ENCODE results near the gene SLC11A1.

Gene SLC11A1

DNA sequence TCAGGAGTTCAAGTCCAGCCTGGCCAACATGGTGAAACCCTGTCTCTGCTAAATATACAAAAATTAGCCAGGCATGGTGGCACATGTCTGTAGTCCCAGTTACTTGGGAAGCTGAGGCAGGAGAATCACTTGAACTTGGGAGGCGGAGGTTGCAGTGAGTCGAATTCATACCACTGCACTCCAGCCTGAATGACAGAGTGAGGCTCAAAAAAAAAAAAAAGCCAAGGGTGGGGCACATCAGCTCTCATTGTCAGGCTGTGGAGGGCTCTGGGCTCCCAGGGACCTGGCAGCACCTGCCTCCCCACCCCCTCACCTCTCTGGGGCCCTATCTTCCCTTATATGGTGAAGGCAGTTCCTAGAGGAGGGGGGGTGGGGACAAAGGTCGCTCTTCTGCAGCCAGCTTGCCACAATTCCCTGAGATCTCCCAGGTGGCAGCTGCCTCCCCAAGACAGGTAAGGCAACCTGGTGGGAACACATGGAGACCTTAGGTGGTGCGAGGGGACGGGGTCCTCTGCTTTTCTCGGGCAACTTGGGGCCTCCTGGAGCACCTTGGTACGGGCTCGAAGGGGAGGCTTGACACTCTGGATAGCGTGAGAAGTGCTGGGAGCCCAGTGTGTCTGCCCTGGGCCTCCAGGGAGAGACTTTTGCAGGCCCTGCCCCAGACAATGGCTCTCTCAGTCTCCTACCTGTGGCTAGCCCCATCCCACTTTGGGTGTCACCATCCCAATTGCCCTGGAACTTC, 36.8 kb downstream of the SLC11A1 start, which contains the start of gene VIL1:
VIL1 (plus strand) TSS at position 407 of the 742 bp plus-strand sequence. CDS start 4,656 bp downstream, outside the sequence.
- TF ChIP-seq GATA2 (IDR thresholded peaks at IDR 0.05; ENCODE audit: low read depth, low read length) (no peak), GATA3 (IDR thresholded peaks at IDR 0.05; ENCODE audit: low read depth, low read length) (no peak)

DNA sequence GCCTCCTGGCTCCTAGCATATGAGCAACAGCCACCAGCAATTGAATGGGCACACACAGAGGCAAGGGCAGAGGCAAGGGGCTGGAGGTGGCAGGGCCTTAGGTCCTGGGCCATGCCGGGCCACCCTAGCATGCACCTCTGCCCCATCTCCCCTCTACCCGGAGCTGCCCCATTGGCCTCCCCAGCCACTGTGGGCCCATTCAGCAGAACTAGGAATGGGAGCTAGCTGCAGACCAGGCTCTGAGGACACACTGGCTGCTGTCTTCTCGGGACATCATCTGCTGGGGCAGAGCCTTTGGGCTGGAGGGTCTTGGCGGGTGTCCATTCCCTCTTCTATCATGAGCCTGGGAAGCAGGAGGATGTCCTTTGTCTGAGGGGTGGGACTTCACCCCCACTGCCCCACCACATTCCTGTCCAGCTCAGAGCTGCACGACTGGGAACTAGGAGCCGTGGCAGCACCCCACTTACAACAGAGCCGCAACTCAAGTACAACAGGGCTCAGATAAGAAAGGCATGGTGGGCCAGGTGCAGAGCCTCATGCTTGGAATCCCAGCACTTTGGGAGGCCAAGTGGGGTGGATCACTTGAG, 37.6 kb downstream of the SLC11A1 start:
- TF ChIP-seq GATA2 (IDR thresholded peaks at IDR 0.05; ENCODE audit: low read depth, low read length) (no peak), GATA3 (IDR thresholded peaks at IDR 0.05; ENCODE audit: low read depth, low read length) (no peak)

- TF ChIP-seq GATA3 (IDR thresholded peaks at IDR 0.05; ENCODE audit: low read depth, low read length), result no peak
- no peak for TF ChIP-seq GATA2 (IDR thresholded peaks at IDR 0.05; ENCODE audit: low read depth, low read length)
Measured at GRCh38 chr2:218421027-218421426, 39.0 kb downstream of the SLC11A1 start.

- TF ChIP-seq GATA2 (IDR thresholded peaks at IDR 0.05; ENCODE audit: low read depth, low read length) (no peak), GATA3 (IDR thresholded peaks at IDR 0.05; ENCODE audit: low read depth, low read length) (no peak)
Measured at GRCh38 chr2:218422403-218423086, 40.5 kb downstream of the SLC11A1 start.

- no peak for TF ChIP-seq GATA2 (IDR thresholded peaks at IDR 0.05; ENCODE audit: low read depth, low read length)
- TF ChIP-seq GATA3 (IDR thresholded peaks at IDR 0.05; ENCODE audit: low read depth, low read length), result no peak
Measured at GRCh38 chr2:218423584-218423983, 41.5 kb downstream of the SLC11A1 start.

GRCh38 chr2:218425531-218425930, 43.5 kb downstream of the SLC11A1 start:
- TF ChIP-seq GATA2 (IDR thresholded peaks at IDR 0.05; ENCODE audit: low read depth, low read length), result no peak
- TF ChIP-seq GATA3 (IDR thresholded peaks at IDR 0.05; ENCODE audit: low read depth, low read length), result no peak

DNA sequence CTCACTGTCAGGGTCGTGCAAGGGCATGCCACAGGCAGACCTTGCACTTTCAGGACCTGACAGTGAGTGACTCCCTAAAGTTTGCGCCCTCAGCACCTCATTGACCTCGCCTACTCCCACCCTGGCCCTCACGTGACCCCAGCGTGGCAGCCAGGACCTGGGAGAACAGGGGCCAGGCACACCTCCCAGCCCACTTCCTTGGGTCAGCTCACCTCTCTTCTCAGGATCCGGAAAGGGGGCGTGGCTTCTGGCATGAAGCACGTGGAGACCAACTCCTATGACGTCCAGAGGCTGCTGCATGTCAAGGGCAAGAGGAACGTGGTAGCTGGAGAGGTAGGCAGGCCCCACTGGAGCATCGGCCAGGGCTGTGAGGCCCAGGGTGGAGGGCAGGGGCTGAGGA, 45.7 kb downstream of the SLC11A1 start:
- TF ChIP-seq GATA3 (IDR thresholded peaks at IDR 0.05; ENCODE audit: low read depth, low read length) (no peak), GATA2 (IDR thresholded peaks at IDR 0.05; ENCODE audit: low read depth, low read length) (no peak)

- no peak for TF ChIP-seq GATA2 (IDR thresholded peaks at IDR 0.05; ENCODE audit: low read depth, low read length)
- no peak for TF ChIP-seq GATA3 (IDR thresholded peaks at IDR 0.05; ENCODE audit: low read depth, low read length)
Measured at GRCh38 chr2:218428846-218429558, 46.9 kb downstream of the SLC11A1 start.

GRCh38 chr2:218429911-218430692, 48.0 kb downstream of the SLC11A1 start:
- TF ChIP-seq GATA3 (IDR thresholded peaks at IDR 0.05; ENCODE audit: low read depth, low read length) (no peak), GATA2 (IDR thresholded peaks at IDR 0.05; ENCODE audit: low read depth, low read length) (no peak)

DNA sequence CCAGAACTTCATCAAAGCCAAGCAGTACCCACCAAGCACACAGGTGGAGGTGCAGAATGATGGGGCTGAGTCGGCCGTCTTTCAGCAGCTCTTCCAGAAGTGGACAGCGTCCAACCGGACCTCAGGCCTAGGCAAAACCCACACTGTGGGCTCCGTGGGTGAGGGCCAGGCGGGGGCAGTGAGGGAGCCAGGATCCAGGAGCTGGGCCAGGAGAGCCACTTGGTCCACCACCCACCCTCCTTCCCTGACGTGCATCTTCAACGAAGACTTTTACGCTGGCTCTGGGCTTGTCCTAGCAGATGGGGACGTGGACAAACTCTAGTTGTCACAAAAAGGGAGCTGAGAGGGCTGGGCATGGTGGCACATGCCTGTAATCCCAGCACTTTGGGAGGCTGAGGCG, 48.6 kb downstream of the SLC11A1 start:
- no peak for TF ChIP-seq GATA3 (IDR thresholded peaks at IDR 0.05; ENCODE audit: low read depth, low read length)
- TF ChIP-seq GATA2 (IDR thresholded peaks at IDR 0.05; ENCODE audit: low read depth, low read length), result no peak

DNA sequence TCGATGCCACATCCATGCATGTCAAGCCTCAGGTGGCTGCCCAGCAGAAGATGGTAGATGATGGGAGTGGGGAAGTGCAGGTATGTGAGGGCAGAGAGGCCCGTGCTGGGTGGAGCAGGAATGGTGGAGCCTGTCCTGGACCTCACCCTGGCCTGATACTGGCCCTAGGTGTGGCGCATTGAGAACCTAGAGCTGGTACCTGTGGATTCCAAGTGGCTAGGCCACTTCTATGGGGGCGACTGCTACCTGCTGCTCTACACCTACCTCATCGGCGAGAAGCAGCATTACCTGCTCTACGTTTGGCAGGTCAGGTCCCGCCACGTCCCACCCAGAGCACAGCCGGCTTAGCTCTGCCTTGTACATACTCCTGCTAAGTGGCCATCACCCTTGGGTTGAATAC, 49.8 kb downstream of the SLC11A1 start:
- no peak for TF ChIP-seq GATA3 (IDR thresholded peaks at IDR 0.05; ENCODE audit: low read depth, low read length)
- TF ChIP-seq GATA2 (IDR thresholded peaks at IDR 0.05; ENCODE audit: low read depth, low read length), result no peak

DNA sequence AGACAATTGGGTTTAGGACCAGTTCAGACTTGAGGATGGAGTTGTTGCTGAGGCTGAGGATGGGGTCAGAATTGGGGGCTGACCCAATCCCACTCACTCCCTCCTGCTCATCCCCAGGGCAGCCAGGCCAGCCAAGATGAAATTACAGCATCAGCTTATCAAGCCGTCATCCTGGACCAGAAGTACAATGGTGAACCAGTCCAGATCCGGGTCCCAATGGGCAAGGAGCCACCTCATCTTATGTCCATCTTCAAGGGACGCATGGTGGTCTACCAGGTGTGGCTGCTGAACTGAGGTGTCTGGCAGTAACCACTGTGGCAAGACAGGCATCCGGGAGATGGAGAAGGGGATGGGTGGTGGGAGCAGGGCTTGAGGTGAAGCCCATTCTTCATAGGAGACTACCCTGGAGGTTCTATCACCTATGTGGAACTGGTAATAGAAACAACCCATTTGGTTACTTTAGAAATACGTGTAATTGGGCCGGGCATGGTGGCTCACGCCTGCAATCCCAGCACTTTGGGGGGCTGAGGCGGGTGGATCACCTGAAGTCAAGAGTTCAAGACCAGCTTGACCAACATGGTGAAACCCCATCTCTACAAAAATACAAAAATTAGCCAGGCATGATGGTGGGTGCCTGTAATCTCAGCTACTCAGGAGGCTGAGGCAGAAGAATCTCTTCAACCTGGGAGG, 50.7 kb downstream of the SLC11A1 start:
- TF ChIP-seq GATA3 (IDR thresholded peaks at IDR 0.05; ENCODE audit: low read depth, low read length) (no peak), GATA2 (IDR thresholded peaks at IDR 0.05; ENCODE audit: low read depth, low read length) (no peak)

DNA sequence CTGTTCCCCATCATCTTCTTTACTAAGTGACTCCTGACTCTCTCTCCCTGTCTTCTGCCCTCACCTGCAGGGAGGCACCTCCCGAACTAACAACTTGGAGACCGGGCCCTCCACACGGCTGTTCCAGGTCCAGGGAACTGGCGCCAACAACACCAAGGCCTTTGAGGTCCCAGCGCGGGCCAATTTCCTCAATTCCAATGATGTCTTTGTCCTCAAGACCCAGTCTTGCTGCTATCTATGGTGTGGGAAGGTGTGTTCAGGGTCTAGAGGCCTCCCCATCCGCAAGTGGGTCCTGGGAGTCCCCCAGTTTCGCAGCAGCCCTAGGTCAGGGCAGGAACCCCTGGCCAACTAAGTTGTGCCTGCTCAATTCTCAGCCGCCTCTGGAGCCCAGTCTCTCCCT, 52.4 kb downstream of the SLC11A1 start:
- TF ChIP-seq GATA3 (IDR thresholded peaks at IDR 0.05; ENCODE audit: low read depth, low read length) (no peak), GATA2 (IDR thresholded peaks at IDR 0.05; ENCODE audit: low read depth, low read length) (no peak)

Data from SH-SY5Y (cell line).